ENCODE measurements around the gene DCAF6.

The DCAF6 gene

GRCh38 chr1:168019407-168019806 lies 82.9 kb downstream of the DCAF6 start:
- TF ChIP-seq CTCF (IDR thresholded peaks at IDR 0.05; ENCODE audit: low read length) (no peak), EZH2 (IDR thresholded peaks at IDR 0.05; ENCODE audit: borderline replicate concordance, low read length) (no peak)
- peaks cover 30% of the 10 kb centered on the region for H3K36me3 ChIP-seq (ENCODE audit: insufficient read depth, low read length)

GRCh38 chr1:168031198-168031597 lies 94.7 kb downstream of the DCAF6 start:
- no peak overlapping the region for H3K4me2 ChIP-seq (ENCODE audit: low read length)
- no peak overlapping the region for H3K27ac ChIP-seq (ENCODE audit: low read depth, low read length, poor library complexity, severe bottlenecking)
- H3K9ac ChIP-seq (ENCODE audit: low read length) = no peak overlapping the region
- H2AFZ ChIP-seq (ENCODE audit: low read length) = no peak overlapping the region
- TF ChIP-seq EZH2 (IDR thresholded peaks at IDR 0.05; ENCODE audit: borderline replicate concordance, low read length) (no peak), CTCF (IDR thresholded peaks at IDR 0.05; ENCODE audit: low read length) (no peak)
- peaks cover 9% of the 10 kb centered on the region; the same call in 1 of the 2 replicates for H3K36me3 ChIP-seq (ENCODE audit: insufficient read depth, low read length)
- no peaks in the 10 kb centered on the region for H3K9me3 ChIP-seq (ENCODE audit: low read length)
- H3K27me3 ChIP-seq (ENCODE audit: insufficient read depth, low read length) = no peaks in the 10 kb centered on the region
- H3K4me1 ChIP-seq (ENCODE audit: insufficient read depth, low read length, severe bottlenecking) = no peaks in the 10 kb centered on the region
- H4K20me1 ChIP-seq (ENCODE audit: insufficient read depth, low read length) = no peaks in the 10 kb centered on the region
- no peak overlapping the region for H3K4me3 ChIP-seq (ENCODE audit: low read depth, low read length, poor library complexity, severe bottlenecking)
- no peaks in the 10 kb centered on the region; the same call in 1 of the 2 replicates for H3K9me2 ChIP-seq (ENCODE audit: low read depth, low read length)
- H3K79me2 ChIP-seq (ENCODE audit: insufficient read depth, low read length) = no peaks in the 10 kb centered on the region
- no peaks in the 10 kb centered on the region for H3F3A ChIP-seq (ENCODE audit: insufficient read depth, low read length)

More at GRCh38 chr1:168019407-168019806, 82.9 kb downstream of the DCAF6 start:
- H3K9me3 ChIP-seq (ENCODE audit: low read length) = no peaks in the 10 kb centered on the region
- H4K20me1 ChIP-seq (ENCODE audit: insufficient read depth, low read length) = no peaks in the 10 kb centered on the region
- H3K27me3 ChIP-seq (ENCODE audit: insufficient read depth, low read length) = no peaks in the 10 kb centered on the region
- no peak overlapping the region for H3K27ac ChIP-seq (ENCODE audit: low read depth, low read length, poor library complexity, severe bottlenecking)
- no peaks in the 10 kb centered on the region for H3K9me2 ChIP-seq (ENCODE audit: low read depth, low read length)
- H3K9ac ChIP-seq (ENCODE audit: low read length) = no peak overlapping the region
- no peak overlapping the region for H2AFZ ChIP-seq (ENCODE audit: low read length)
- no peaks in the 10 kb centered on the region for H3K4me1 ChIP-seq (ENCODE audit: insufficient read depth, low read length, severe bottlenecking)
- no peaks in the 10 kb centered on the region for H3F3A ChIP-seq (ENCODE audit: insufficient read depth, low read length)
- no peak overlapping the region for H3K4me2 ChIP-seq (ENCODE audit: low read length)
- no peaks in the 10 kb centered on the region for H3K79me2 ChIP-seq (ENCODE audit: insufficient read depth, low read length)
- no peak overlapping the region for H3K4me3 ChIP-seq (ENCODE audit: low read depth, low read length, poor library complexity, severe bottlenecking)

- Histone ChIP-seq H3K27ac (ENCODE audit: low read depth, low read length, poor library complexity, severe bottlenecking) (no peak overlapping the region), H3K9me2 (ENCODE audit: low read depth, low read length) (no peaks in the 10 kb centered on the region; the same call in 1 of the 2 replicates)
Observed at GRCh38 chr1:168031627-168032026, 95.1 kb downstream of the DCAF6 start.

More at GRCh38 chr1:168031627-168032026, 95.1 kb downstream of the DCAF6 start:
- no peaks in the 10 kb centered on the region for H3K27me3 ChIP-seq (ENCODE audit: insufficient read depth, low read length)
- no peak overlapping the region for H2AFZ ChIP-seq (ENCODE audit: low read length)
- H3F3A ChIP-seq (ENCODE audit: insufficient read depth, low read length) = no peaks in the 10 kb centered on the region
- no peaks in the 10 kb centered on the region for H3K9me3 ChIP-seq (ENCODE audit: low read length)
- H3K4me2 ChIP-seq (ENCODE audit: low read length) = no peak overlapping the region
- H4K20me1 ChIP-seq (ENCODE audit: insufficient read depth, low read length) = no peaks in the 10 kb centered on the region
- no peak overlapping the region for H3K9ac ChIP-seq (ENCODE audit: low read length)
- no peaks in the 10 kb centered on the region for H3K4me1 ChIP-seq (ENCODE audit: insufficient read depth, low read length, severe bottlenecking)
- H3K4me3 ChIP-seq (ENCODE audit: low read depth, low read length, poor library complexity, severe bottlenecking) = no peak overlapping the region
- no peaks in the 10 kb centered on the region for H3K79me2 ChIP-seq (ENCODE audit: insufficient read depth, low read length)
- H3K36me3 ChIP-seq (ENCODE audit: insufficient read depth, low read length) = peaks cover 9% of the 10 kb centered on the region; the same call in 1 of the 2 replicates
- TF ChIP-seq CTCF (IDR thresholded peaks at IDR 0.05; ENCODE audit: low read length) (no peak), EZH2 (IDR thresholded peaks at IDR 0.05; ENCODE audit: borderline replicate concordance, low read length) (no peak)
